HG02759 (cell line): ENCODE data around the gene MSRB3.
"Not testable (repeated sequence)": the region's sequence is repeated elsewhere in the genome, so short reads cannot be mapped to it uniquely, and the experiment has no call there.

Experiments
- ATAC-seq: cut with Tn5 transposase; IDR thresholded peaks from one replicate; pipeline ENCODE4 v1.9.1; 2021; ENCODE audit warnings: mild to moderate bottlenecking, moderate library complexity; ENCODE audit not compliant: unreplicated experiment

The MSRB3 gene

GRCh38 chr12:65285532-65285931 lies 7.0 kb downstream of the MSRB3 start:
- not testable (repeated sequence) for ATAC-seq

- ATAC-seq: no peak
Observed at GRCh38 chr12:65287426-65287825, 8.9 kb downstream of the MSRB3 start.

- ATAC-seq: no peak
Observed at GRCh38 chr12:65292241-65292640, 13.8 kb downstream of the MSRB3 start.

GRCh38 chr12:65293735-65294134 lies 15.3 kb downstream of the MSRB3 start:
- ATAC-seq: no peak

- no peak for ATAC-seq
Observed at GRCh38 chr12:65294641-65295262, 16.3 kb downstream of the MSRB3 start.

GRCh38 chr12:65296508-65297265 lies 18.2 kb downstream of the MSRB3 start:
- no peak for ATAC-seq

- ATAC-seq: no peak
Observed at GRCh38 chr12:65300097-65300496, 21.6 kb downstream of the MSRB3 start.

- no peak for ATAC-seq
Observed at GRCh38 chr12:65300679-65301349, 22.3 kb downstream of the MSRB3 start.

GRCh38 chr12:65302891-65303290 lies 24.4 kb downstream of the MSRB3 start:
- ATAC-seq: no peak

GRCh38 chr12:65305346-65305950 lies 27.0 kb downstream of the MSRB3 start:
- ATAC-seq: no peak

GRCh38 chr12:65306366-65307168 lies 28.1 kb downstream of the MSRB3 start:
- no peak for ATAC-seq

- no peak for ATAC-seq
Observed at GRCh38 chr12:65307169-65307501, 28.7 kb downstream of the MSRB3 start.

- no peak for ATAC-seq
Observed at GRCh38 chr12:65308006-65308405, 29.5 kb downstream of the MSRB3 start.

GRCh38 chr12:65308601-65309071 lies 30.2 kb downstream of the MSRB3 start:
- ATAC-seq: no peak

GRCh38 chr12:65311260-65311659 lies 32.8 kb downstream of the MSRB3 start:
- no peak for ATAC-seq

- no peak for ATAC-seq
Observed at GRCh38 chr12:65313719-65314317, 35.3 kb downstream of the MSRB3 start.

- not testable (repeated sequence) for ATAC-seq
Observed at GRCh38 chr12:65315238-65315637, 36.8 kb downstream of the MSRB3 start.

GRCh38 chr12:65318186-65318685 lies 39.8 kb downstream of the MSRB3 start:
- ATAC-seq: no peak

- no peak for ATAC-seq
Observed at GRCh38 chr12:65319688-65320200, 41.3 kb downstream of the MSRB3 start.

- ATAC-seq: no peak
Observed at GRCh38 chr12:65323070-65323469, 44.6 kb downstream of the MSRB3 start.
